PC-3 (cell line): ENCODE results near the gene PRDM2. TPM values are rescaled to one million over a fixed set of nuclear protein-coding genes. Genes with fewer than 3 reads are reported as not detected.

Experiments
- ATAC-seq: fragments of 200-7000 bp; cut with Tn5 transposase; 2 replicates; pipeline ENCODE4 v1.9.1; 2020; ENCODE audit warnings: mild to moderate bottlenecking, moderate library complexity
- BruUV-seq: library from RNA; stranded (reverse); fragments of 400-500 nt; replicated peaks from 2 replicates; lab custom pipeline; 2021; lab: Mats Ljungman, UMichigan
- CTCF ChIA-PET: fragments of 300-600 bp; sonication (Branson Sonifier 250); formaldehyde crosslinking; loops from one replicate; lab custom pipeline; 2022; ENCODE audit warnings: antibody characterized with exemption; lab: Charles Lee
- POLR2A ChIA-PET: fragments of 300-600 bp; sonication (Branson Sonifier 250); formaldehyde crosslinking; loops from one replicate; lab custom pipeline; 2022; ENCODE audit warnings: antibody characterized with exemption; ENCODE audit not compliant: unreplicated experiment; lab: Charles Lee
- DNase-seq: peaks from one replicate; pipeline ENCODE4 v3.0.0-alpha.2; 2015
- H2AFZ ChIP-seq: fragments of 300-600 bp; sonication (generic); 2 replicates; pipeline ENCODE4 v1.6.0; 2016; ENCODE audit warnings: antibody characterized with exemption, low read length
- H3F3A ChIP-seq: fragments of 300-600 bp; sonication (generic); one replicate; pipeline ENCODE4 v1.6.0; 2017; ENCODE audit warnings: antibody characterized with exemption, low read length, control low read depth, mild to moderate bottlenecking; ENCODE audit not compliant: unreplicated experiment
- H3K27ac ChIP-seq: fragments of 300-600 bp; sonication (generic); 2 replicates; pipeline ENCODE4 v1.5.1; 2016; ENCODE audit warnings: mild to moderate bottlenecking, low read length
- H3K27me3 ChIP-seq: fragments of 300-600 bp; sonication (generic); 2 replicates; pipeline ENCODE4 v1.6.1; 2016; ENCODE audit warnings: low read length, mixed read lengths
- H3K36me3 ChIP-seq: fragments of 300-600 bp; sonication (generic); 2 replicates; pipeline ENCODE4 v1.6.1; 2016; ENCODE audit warnings: low read depth, mixed run types, low read length, mixed read lengths
- H3K4me1 ChIP-seq: fragments of 300-600 bp; sonication (generic); 2 replicates; pipeline ENCODE4 v1.5.1; 2016; ENCODE audit warnings: low read length; ENCODE audit not compliant: insufficient read depth
- H3K4me2 ChIP-seq: fragments of 300-600 bp; sonication (generic); 2 replicates; pipeline ENCODE4 v1.6.0; 2016; ENCODE audit warnings: low read length
- H3K4me3 ChIP-seq: fragments of 300-600 bp; sonication (generic); 2 replicates; pipeline ENCODE4 v1.5.1; 2016; ENCODE audit warnings: mild to moderate bottlenecking, low read length, mixed read lengths
- H3K79me2 ChIP-seq: fragments of 300-600 bp; sonication (generic); 2 replicates; pipeline ENCODE4 v1.6.1; 2017; ENCODE audit warnings: low read length, mixed read lengths
- H3K9ac ChIP-seq: fragments of 300-600 bp; sonication (generic); 2 replicates; pipeline ENCODE4 v1.6.0; 2016; ENCODE audit warnings: mild to moderate bottlenecking, low read length
- H3K9me2 ChIP-seq: fragments of 300-600 bp; sonication (generic); replicated peaks from 2 replicates; pipeline ENCODE4 v1.6.1; 2016; ENCODE audit warnings: mixed run types, low read length, mixed read lengths
- H3K9me3 ChIP-seq: fragments of 300-600 bp; sonication (generic); 2 replicates; pipeline ENCODE4 v1.6.1; 2016; ENCODE audit warnings: low read length, mixed read lengths
- H4K20me1 ChIP-seq: fragments of 300-600 bp; sonication (generic); 2 replicates; pipeline ENCODE4 v1.6.1; 2016; ENCODE audit warnings: low read length, mixed read lengths
- CTCF ChIP-seq: fragments of 300-600 bp; sonication (generic); conservative IDR thresholded peaks from 2 replicates; pipeline ENCODE4 v1.5.1; 2017; ENCODE audit warnings: antibody characterized with exemption, low read depth, mild to moderate bottlenecking, low read length
- EZH2 ChIP-seq: fragments of 300-600 bp; sonication (generic); IDR thresholded peaks from one replicate; pipeline ENCODE4 v1.6.1; 2017; ENCODE audit warnings: antibody characterized with exemption, mild to moderate bottlenecking, low read length; ENCODE audit not compliant: unreplicated experiment
- EZH2phosphoT487 ChIP-seq: fragments of 300-600 bp; sonication (generic); IDR thresholded peaks from 2 replicates; pipeline ENCODE4 v1.6.1; 2018; ENCODE audit warnings: mild to moderate bottlenecking, antibody characterized with exemption, low read length, borderline replicate concordance
- intact Hi-C: fragments of 100-400 bp; cut with micrococcal nuclease; formaldehyde crosslinking; loops from 2 replicates; pipeline ENCODE4 v1.9.0; 2023
- total RNA-seq: library from RNA; depleted of rRNA; stranded (reverse); fragments of >200 nt; gene quantifications from 2 replicates; pipeline ENCODE4 v1.2.3, GENCODE V29; 2014

PRDM2 gene
- total RNA-seq, 1 experiment from 2014 or later: 9.4 TPM

DNA sequence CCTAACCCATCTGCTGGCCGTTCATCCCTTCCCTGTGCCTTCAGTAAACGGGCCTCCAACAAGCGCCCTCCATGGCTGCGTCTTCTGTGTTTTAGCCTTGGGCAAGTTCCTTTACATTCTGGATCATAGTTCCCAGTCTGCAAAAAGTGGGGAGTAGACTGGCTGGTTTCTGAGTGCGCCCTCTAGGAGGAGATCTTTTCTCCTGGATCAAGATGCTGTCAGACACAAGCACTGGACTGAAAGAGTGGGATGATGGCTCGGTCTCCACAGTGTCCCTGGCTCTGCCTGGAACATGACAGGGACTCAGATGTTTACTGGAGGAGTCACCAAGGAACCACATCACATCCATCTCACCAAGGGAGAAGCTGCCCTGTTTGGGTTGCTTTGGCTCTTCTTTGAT is 88.8 kb downstream of the PRDM2 start:
- ChIA-PET CTCF (interaction anchor here (0.7 kb wide), 1 partner anchor 39 kb away, joined by 4 read pairs; no protein-coding TSS in a partner anchor), POLR2A (no interaction called here)
- no peak for ATAC-seq
- Histone ChIP-seq H3K36me3 (peaks cover 13% of the 10 kb centered on the region; the same call in 1 of the 2 replicates), H3K9me2 (no peaks in the 10 kb centered on the region), H3F3A (no peaks in the 10 kb centered on the region), H3K27ac (no peak overlapping the region), H3K4me2 (no peak overlapping the region), H2AFZ (no peak overlapping the region), H4K20me1 (0 out of 2 replicates have a peak, but pooled peaks cover 7% of the 10 kb centered on the region), H3K4me1 (no peaks in the 10 kb centered on the region), H3K4me3 (no peak overlapping the region), H3K27me3 (no peaks in the 10 kb centered on the region), H3K79me2 (peaks cover 35% of the 10 kb centered on the region), H3K9me3 (no peaks in the 10 kb centered on the region), H3K9ac (no peak overlapping the region)
- intact Hi-C loops: no loop called here
- BruUV-seq: no TSS peak
- no peak for DNase-seq
- TF ChIP-seq EZH2phosphoT487: no peak
- peak; percentile 33; the same call in 1 of the 2 replicates for TF ChIP-seq CTCF
- no peak for TF ChIP-seq EZH2

DNA sequence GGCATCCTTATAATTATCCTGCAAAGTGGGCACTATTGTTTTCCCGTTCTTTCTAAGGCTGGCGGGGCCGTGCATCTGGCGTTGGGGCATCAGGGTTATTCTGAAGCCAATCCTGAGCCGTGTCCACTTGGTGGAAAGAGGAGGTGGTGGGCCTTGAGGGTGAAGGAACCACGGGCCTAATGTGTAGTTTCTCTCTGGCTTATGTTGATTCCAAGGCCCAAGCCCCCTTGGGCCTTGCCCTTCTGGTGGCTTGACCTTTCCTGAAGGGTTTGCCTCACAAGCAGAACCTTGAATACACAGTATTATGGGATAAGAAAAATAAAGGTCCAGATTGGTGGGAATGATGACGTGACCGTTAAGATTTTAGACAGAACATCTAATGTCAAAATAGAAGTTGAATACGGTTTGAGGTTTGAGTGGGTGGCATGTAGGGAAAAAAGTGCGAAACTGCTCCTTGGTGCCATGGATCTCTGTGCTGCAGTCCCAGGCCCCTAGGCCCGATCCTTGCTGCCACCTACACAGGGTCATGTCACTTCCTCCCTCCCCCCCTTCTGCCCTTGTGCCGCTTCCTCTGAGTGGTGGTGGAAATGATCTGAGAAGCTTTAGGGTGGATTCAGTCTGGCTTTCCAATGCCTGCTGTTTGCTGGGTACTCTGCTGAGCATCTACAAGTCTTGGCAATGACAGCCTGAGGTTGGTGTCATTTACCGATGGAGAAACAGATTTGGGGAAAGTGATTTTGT is 90.5 kb downstream of the PRDM2 start:
- peaks cover 7% of the 10 kb centered on the region; the same call in 1 of the 2 replicates for H3K36me3 ChIP-seq
- no peaks in the 10 kb centered on the region for H3K9me2 ChIP-seq
- BruUV-seq: no TSS peak
- H3K27me3 ChIP-seq: no peaks in the 10 kb centered on the region
- H3K9ac ChIP-seq: no peak overlapping the region
- H3K9me3 ChIP-seq: no peaks in the 10 kb centered on the region
- 0 out of 2 replicates have a peak, but pooled peaks cover under 1% of the 10 kb centered on the region for H4K20me1 ChIP-seq
- H3K4me3 ChIP-seq: no peak overlapping the region
- no peak overlapping the region for H3K27ac ChIP-seq
- DNase-seq (no peak), ATAC-seq (no peak)
- no peak for TF ChIP-seq EZH2
- TF ChIP-seq CTCF: no peak
- no peak for TF ChIP-seq EZH2phosphoT487
- no peak overlapping the region for H3K4me2 ChIP-seq
- ChIA-PET CTCF (no interaction called here), POLR2A (no interaction called here)
- intact Hi-C loops: no loop called here
- no peak overlapping the region for H2AFZ ChIP-seq
- no peaks in the 10 kb centered on the region for H3F3A ChIP-seq
- H3K4me1 ChIP-seq: no peaks in the 10 kb centered on the region
- H3K79me2 ChIP-seq: peaks cover 21% of the 10 kb centered on the region

DNA sequence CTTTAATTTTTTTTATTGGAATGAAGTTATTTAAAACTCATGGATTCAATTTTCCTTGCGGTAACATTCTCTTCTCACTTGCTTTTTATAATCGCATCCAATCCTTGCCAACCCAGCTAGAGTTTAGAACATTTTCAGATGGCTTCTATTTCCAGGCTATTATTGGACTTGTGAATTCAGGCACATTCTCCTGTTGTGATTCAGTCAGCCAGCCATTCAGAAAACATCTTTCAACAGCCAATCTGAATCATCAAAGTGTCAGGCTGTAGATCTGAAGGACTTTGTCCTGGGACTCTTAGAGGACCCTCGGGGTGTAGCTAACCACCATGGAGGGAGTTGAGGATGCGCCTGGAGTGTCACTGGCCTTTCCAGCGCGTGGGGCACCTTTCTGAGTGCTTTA is 92.4 kb downstream of the PRDM2 start:
- Histone ChIP-seq H3K4me2 (no peak overlapping the region), H3K79me2 (peaks cover 6% of the 10 kb centered on the region; the same call in 1 of the 2 replicates), H3K4me3 (no peak overlapping the region), H3K9me3 (no peaks in the 10 kb centered on the region), H3K4me1 (no peaks in the 10 kb centered on the region), H4K20me1 (no peaks in the 10 kb centered on the region), H3F3A (no peaks in the 10 kb centered on the region), H2AFZ (no peak overlapping the region), H3K9ac (no peak overlapping the region), H3K27ac (no peak overlapping the region), H3K36me3 (no peaks in the 10 kb centered on the region; the same call in 1 of the 2 replicates), H3K27me3 (no peaks in the 10 kb centered on the region), H3K9me2 (no peaks in the 10 kb centered on the region)
- no peak for TF ChIP-seq EZH2phosphoT487
- no peak for TF ChIP-seq CTCF
- TF ChIP-seq EZH2: no peak
- DNase-seq (no peak), ATAC-seq (no peak)
- no TSS peak for BruUV-seq
- POLR2A ChIA-PET: no interaction called here
- intact Hi-C loops: no loop called here
- CTCF ChIA-PET: no interaction called here
